VCaP (cell line): ENCODE measurements around the gene LUC7L2.

Experiments
- H3K27ac ChIP-seq: fragments of 450-650 bp; 2 replicates; pipeline ENCODE4 v1.5.1; 2017
- TF ChIP-seq, protein P1 (sequence below): fragments of 450-650 bp; conservative IDR thresholded peaks from 2 replicates; pipeline ENCODE4 v1.5.1; 2017; ENCODE audit warnings: mild to moderate bottlenecking, moderate library complexity

The LUC7L2 gene

DNA sequence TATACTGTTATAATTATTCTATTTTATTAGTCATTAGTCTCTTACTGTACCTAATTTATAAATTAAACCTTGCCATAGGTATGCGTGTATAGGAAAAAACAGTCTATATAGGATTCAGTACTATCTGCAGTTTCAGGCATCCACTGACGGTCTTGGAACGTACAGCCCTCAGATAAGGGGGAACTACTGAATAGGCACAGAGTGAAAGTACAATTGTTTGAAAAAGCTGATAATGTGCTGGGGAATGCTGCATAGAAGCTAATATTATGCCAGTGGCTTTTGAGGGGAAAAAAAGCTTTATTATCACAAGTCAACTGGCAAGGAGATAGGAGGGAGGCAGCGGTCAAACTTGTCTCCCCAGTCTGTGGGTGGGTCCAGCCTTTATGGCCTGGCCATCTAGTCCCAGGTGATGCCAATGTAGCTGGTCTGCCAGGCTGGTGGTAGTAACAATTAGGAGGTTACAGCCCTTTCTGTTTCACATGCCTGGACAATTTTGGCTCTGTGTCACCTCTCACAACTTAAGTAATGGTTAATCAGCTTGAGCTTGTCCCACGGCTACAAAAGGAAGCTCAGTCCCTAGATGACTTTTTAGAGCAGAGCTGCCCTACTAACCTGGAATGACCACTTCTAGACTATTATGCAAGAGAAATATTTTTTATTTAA is 26.9 kb upstream of the LUC7L2 start:
- TF ChIP-seq, protein P1, sequence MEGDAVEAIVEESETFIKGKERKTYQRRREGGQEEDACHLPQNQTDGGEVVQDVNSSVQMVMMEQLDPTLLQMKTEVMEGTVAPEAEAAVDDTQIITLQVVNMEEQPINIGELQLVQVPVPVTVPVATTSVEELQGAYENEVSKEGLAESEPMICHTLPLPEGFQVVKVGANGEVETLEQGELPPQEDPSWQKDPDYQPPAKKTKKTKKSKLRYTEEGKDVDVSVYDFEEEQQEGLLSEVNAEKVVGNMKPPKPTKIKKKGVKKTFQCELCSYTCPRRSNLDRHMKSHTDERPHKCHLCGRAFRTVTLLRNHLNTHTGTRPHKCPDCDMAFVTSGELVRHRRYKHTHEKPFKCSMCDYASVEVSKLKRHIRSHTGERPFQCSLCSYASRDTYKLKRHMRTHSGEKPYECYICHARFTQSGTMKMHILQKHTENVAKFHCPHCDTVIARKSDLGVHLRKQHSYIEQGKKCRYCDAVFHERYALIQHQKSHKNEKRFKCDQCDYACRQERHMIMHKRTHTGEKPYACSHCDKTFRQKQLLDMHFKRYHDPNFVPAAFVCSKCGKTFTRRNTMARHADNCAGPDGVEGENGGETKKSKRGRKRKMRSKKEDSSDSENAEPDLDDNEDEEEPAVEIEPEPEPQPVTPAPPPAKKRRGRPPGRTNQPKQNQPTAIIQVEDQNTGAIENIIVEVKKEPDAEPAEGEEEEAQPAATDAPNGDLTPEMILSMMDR: no peak
- peak overlapping the region; percentile 20 for H3K27ac ChIP-seq

DNA sequence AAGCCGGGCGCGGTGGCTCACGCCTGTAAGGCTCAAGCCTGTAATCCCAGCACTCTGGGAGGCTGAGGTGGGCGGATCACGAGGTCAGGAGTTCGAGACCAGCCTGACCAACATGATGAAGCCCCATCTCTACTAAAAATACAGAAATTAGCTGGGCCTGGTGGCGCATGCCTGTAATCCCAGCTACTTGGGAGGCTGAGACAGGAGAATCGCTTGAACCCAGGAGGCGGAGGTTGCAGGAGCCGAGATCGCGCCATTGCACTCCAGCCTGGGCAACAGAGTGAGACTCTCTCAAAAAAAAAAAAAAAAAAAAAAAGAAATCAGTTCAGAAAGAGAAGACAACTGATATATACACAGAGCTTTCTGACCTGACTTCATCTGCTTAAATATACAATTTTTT is 26.3 kb upstream of the LUC7L2 start:
- peak overlapping the region; percentile 20 for H3K27ac ChIP-seq

DNA sequence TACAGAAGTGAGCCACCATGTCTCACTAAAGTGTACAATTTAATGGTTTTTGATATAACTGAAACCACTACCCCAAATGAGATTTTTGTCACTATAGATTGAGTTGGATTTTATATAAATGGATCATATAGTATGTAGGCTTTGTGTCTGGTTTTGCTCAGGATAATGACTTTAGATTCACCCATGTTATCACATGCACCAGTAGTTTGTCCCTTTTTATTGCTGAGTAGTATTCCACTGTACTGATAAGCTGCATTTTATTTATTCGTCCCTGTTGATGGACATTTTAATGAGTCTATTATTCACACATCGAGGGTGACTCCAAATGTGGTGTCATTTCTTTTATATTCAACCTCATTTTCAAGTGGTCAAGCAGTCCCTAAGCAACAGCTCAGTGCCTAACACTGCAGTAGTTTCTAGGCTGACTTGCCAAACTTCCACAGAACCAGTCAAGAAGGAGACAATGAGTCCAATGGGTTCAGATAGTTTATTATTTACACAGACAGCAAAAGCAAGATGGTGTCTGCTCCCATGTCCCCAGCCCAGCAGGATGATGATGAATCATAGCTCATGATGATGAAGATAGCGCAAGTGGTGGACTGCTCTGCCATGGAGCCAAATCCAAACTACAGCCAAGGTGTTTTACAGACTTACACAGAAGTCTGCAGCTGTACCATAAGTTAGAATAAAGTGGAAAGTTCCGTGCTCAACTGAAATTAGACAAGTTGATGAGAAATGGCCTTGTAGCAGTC is 25.1 kb upstream of the LUC7L2 start:
- no peak overlapping the region for H3K27ac ChIP-seq
- TF ChIP-seq, protein P1: no peak

DNA sequence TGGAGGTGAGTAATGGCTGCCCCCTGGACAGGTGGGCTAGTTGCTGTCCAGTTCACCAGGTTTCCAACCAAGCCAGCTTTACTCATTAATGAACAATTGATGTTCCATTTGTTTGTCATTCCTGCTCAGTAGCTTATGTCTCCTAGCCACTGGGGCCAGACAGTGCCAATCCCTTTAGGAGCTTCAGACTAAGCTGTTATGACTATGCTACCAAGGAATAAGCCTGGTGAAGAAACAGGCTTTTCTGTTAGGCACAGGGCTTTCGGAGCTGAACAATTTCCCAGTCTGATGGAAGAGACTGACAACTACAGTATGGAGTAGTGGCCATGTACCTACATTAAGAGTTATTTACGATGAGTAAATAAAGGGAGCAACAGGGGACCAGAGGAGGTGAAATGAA is 20.7 kb upstream of the LUC7L2 start:
- TF ChIP-seq, protein P1: no peak

DNA sequence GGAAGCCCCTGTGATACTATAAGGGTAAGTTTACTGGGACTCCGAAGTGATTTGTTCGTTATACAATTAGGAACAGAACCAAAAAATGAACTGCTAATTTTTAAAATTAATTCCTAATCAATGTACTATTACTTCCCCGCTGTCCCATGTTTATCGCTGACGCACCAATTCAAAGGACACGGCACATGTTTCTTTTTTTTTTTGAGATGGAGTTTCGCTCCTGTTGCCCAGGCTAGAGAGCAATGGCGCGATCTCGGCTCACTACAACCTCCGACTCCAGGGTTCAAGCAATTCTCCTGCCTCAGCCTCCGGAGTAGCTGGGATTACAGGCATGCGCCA is 20.0 kb upstream of the LUC7L2 start:
- H3K27ac ChIP-seq: peak overlapping the region; percentile 100

More for the DNA sequence above, 20.7 kb upstream of the LUC7L2 start:
- H3K27ac ChIP-seq: no peak overlapping the region

DNA sequence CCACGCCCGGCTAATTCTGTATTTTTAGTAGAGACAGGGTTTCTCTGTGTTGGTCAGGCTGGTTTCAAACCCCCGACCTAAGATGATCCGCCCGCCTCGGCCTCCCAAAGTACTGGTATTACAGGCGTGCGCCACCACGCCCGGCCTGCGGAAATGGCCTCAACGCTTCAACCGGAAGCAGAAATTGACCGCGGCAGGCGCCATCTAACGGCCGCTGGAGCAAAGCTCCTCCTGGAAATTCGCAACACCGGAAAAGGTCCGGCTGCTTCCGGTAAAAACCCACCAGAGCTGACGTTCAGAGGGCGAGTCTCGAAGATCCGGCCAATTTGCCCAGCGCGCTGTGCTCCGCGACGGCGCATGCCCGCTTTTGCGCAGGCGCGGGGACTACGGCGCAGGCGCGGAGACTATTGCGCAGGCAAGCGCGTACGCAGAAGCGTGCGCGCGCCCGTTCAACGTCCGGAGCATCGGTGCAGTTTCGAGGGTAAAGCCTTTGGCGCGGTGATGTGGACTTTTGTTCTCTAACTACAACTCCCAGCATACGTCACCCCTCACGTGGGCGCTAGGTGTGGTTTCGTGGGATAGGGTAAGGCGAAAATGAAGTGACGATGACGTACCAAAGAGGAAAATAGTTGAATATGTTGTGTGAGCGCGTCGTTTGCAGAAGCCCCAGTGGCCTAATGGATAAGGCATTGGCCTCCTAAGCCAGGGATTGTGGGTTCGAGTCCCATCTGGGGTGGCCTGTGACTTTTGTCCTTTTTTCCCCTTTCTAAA is 19.5 kb upstream of the LUC7L2 start:
- peak overlapping the region; percentile 100 for H3K27ac ChIP-seq
- TF ChIP-seq, protein P1: peak; percentile 86

More for the DNA sequence above, 20.0 kb upstream of the LUC7L2 start:
- TF ChIP-seq, protein P1: no peak

DNA sequence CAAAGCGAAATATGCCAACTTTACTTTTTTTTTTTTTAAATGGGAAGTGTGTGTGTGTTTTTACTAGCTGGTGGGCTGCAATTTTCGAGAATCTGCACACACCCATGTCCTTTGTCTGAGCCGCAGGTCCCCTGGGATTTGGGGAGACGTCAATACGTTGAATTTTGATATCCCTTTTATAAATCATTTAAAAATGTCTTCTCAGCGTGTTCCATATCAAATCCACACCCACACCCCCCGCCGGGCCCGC is 19.0 kb upstream of the LUC7L2 start:
- TF ChIP-seq, protein P1: no peak
- H3K27ac ChIP-seq: peak overlapping the region; percentile 100
